Smooth muscle cell (in vitro differentiated cells): Measurements from ENCODE around the gene EHBP1. TPM values are rescaled to one million over a fixed set of nuclear protein-coding genes. Genes with fewer than 3 reads are reported as not detected.

Source experiments
- DNase-seq: peaks from one replicate; lab custom pipeline; 2025; ENCODE audit not compliant: unreplicated experiment; lab: John Stamatoyannopoulos, UW
- H2AFZ ChIP-seq: fragments of 200-600 bp; sonication (generic); 2 replicates; pipeline ENCODE4 v1.6.0; 2016; ENCODE audit warnings: antibody characterized with exemption, low read depth, mild to moderate bottlenecking
- H3F3A ChIP-seq: fragments of 200-600 bp; sonication (generic); 2 replicates; pipeline ENCODE4 v1.6.0; 2017; ENCODE audit warnings: antibody characterized with exemption, low read depth
- H3K27ac ChIP-seq: fragments of 200-600 bp; sonication (generic); 2 replicates; pipeline ENCODE4 v1.5.1; 2016; ENCODE audit warnings: low read depth, mild to moderate bottlenecking
- H3K27me3 ChIP-seq: fragments of 200-600 bp; sonication (generic); 2 replicates; pipeline ENCODE4 v1.6.1; 2016; ENCODE audit warnings: low read depth, mild to moderate bottlenecking
- H3K36me3 ChIP-seq: fragments of 200-600 bp; sonication (generic); 2 replicates; pipeline ENCODE4 v1.5.1; 2016; ENCODE audit warnings: low read depth
- H3K4me1 ChIP-seq: fragments of 200-600 bp; sonication (generic); 2 replicates; pipeline ENCODE4 v1.5.1; 2016; ENCODE audit warnings: low read depth
- H3K4me2 ChIP-seq: fragments of 200-600 bp; sonication (generic); 2 replicates; pipeline ENCODE4 v1.6.0; 2016; ENCODE audit warnings: mild to moderate bottlenecking
- H3K4me3 ChIP-seq: fragments of 200-600 bp; sonication (generic); 2 replicates; pipeline ENCODE4 v1.5.1; 2016; ENCODE audit warnings: mild to moderate bottlenecking
- H3K79me2 ChIP-seq: fragments of 200-600 bp; sonication (generic); 2 replicates; pipeline ENCODE4 v1.6.0; 2016; ENCODE audit warnings: low read depth, mild to moderate bottlenecking
- H3K9ac ChIP-seq: fragments of 200-600 bp; sonication (generic); 2 replicates; pipeline ENCODE4 v1.6.0; 2016; ENCODE audit warnings: low read depth
- H3K9me3 ChIP-seq: fragments of 200-600 bp; sonication (generic); replicated peaks from 2 replicates; pipeline ENCODE4 v1.5.1; 2016; ENCODE audit warnings: low read depth
- H4K20me1 ChIP-seq: fragments of 200-600 bp; sonication (generic); 2 replicates; pipeline ENCODE4 v1.6.0; 2016; ENCODE audit warnings: low read depth
- CTCF ChIP-seq: fragments of 200-600 bp; sonication (generic); IDR thresholded peaks from 2 replicates; pipeline ENCODE4 v1.5.1; 2017; ENCODE audit warnings: borderline replicate concordance, mild to moderate bottlenecking, antibody characterized with exemption; ENCODE audit not compliant: insufficient read depth, poor library complexity, severe bottlenecking
- WGBS: methylation state at CpG from one replicate; pipeline ENCODE4 v1.1.7; 2016; ENCODE audit warnings: low lambda C conversion rate; 5-methylcytosine and 5-hydroxymethylcytosine counted together
- polyA plus RNA-seq: library from polyadenylated mRNA; unstranded; fragments of >200 nt; fragmentation: Nextera tagmentation; extraction: Ambion mirVana; gene quantifications from 2 replicates; pipeline ENCODE4 v1.2.1, GENCODE V29; 2016
- total RNA-seq: library from RNA; depleted of rRNA; stranded (reverse); fragments of >200 nt; gene quantifications from 2 replicates; pipeline ENCODE4 v1.2.3, GENCODE V29; 2014

Gene EHBP1
- total and polyA plus RNA-seq, 2 experiments from 2014 or later, result 9.3 to 45.9 TPM

GRCh38 chr2:62939735-62940491 is 234.4 kb downstream of the EHBP1 start:
- H4K20me1 ChIP-seq, result no peaks in the 10 kb centered on the region
- no peak overlapping the region for H3K9ac ChIP-seq
- no peak overlapping the region for H3K4me2 ChIP-seq
- no peaks in the 10 kb centered on the region for H3K9me3 ChIP-seq
- H3K36me3 ChIP-seq, result no peaks in the 10 kb centered on the region
- H3K27me3 ChIP-seq, result no peaks in the 10 kb centered on the region
- TF ChIP-seq CTCF, result no peak
- H2AFZ ChIP-seq, result no peak overlapping the region
- 95% methylated on average over 5 of the region's 5 CpGs for WGBS
- H3F3A ChIP-seq, result no peaks in the 10 kb centered on the region
- no peak overlapping the region for H3K27ac ChIP-seq
- no peaks in the 10 kb centered on the region for H3K79me2 ChIP-seq
- DNase-seq, result no peak
- no peaks in the 10 kb centered on the region for H3K4me1 ChIP-seq
- no peak overlapping the region for H3K4me3 ChIP-seq

GRCh38 chr2:62940697-62941096 is 235.2 kb downstream of the EHBP1 start:
- H3K27me3 ChIP-seq, result no peaks in the 10 kb centered on the region
- 98% methylated on average over 2 of the region's 2 CpGs for WGBS
- TF ChIP-seq CTCF, result no peak

GRCh38 chr2:62941413-62941812 is 235.9 kb downstream of the EHBP1 start:
- no peaks in the 10 kb centered on the region for H3K9me3 ChIP-seq
- no peak for DNase-seq
- H4K20me1 ChIP-seq, result no peaks in the 10 kb centered on the region
- no peak overlapping the region for H3K4me2 ChIP-seq
- no peaks in the 10 kb centered on the region for H3K4me1 ChIP-seq
- H3K27ac ChIP-seq, result no peak overlapping the region
- H3K4me3 ChIP-seq, result no peak overlapping the region
- H3K79me2 ChIP-seq, result no peaks in the 10 kb centered on the region
- H3K9ac ChIP-seq, result no peak overlapping the region
- no peaks in the 10 kb centered on the region for H3K36me3 ChIP-seq
- TF ChIP-seq CTCF, result no peak
- H3K27me3 ChIP-seq, result no peaks in the 10 kb centered on the region
- 89% methylated on average over 2 of the region's 2 CpGs for WGBS
- no peak overlapping the region for H2AFZ ChIP-seq
- no peaks in the 10 kb centered on the region for H3F3A ChIP-seq

More at GRCh38 chr2:62940697-62941096, 235.2 kb downstream of the EHBP1 start:
- Histone ChIP-seq H3K36me3 (no peaks in the 10 kb centered on the region), H3K79me2 (no peaks in the 10 kb centered on the region), H3K27ac (no peak overlapping the region), H3K9ac (no peak overlapping the region), H3K9me3 (no peaks in the 10 kb centered on the region), H3F3A (no peaks in the 10 kb centered on the region), H3K4me2 (no peak overlapping the region), H3K4me3 (no peak overlapping the region), H3K4me1 (no peaks in the 10 kb centered on the region), H4K20me1 (no peaks in the 10 kb centered on the region), H2AFZ (no peak overlapping the region)
- no peak for DNase-seq

- H3K4me1 ChIP-seq, result no peaks in the 10 kb centered on the region
- no peak overlapping the region for H3K9ac ChIP-seq
- DNase-seq, result no peak
- H3K27ac ChIP-seq, result no peak overlapping the region
- H3K4me3 ChIP-seq, result no peak overlapping the region
- H2AFZ ChIP-seq, result no peak overlapping the region
- H3K79me2 ChIP-seq, result no peaks in the 10 kb centered on the region
- H3K9me3 ChIP-seq, result no peaks in the 10 kb centered on the region
- no peaks in the 10 kb centered on the region for H3K36me3 ChIP-seq
- H3F3A ChIP-seq, result no peaks in the 10 kb centered on the region
- 100% methylated on average over 2 of the region's 2 CpGs for WGBS
- H3K27me3 ChIP-seq, result no peaks in the 10 kb centered on the region
- TF ChIP-seq CTCF, result no peak
- no peaks in the 10 kb centered on the region for H4K20me1 ChIP-seq
- no peak overlapping the region for H3K4me2 ChIP-seq
These were observed 238.8 kb downstream of the EHBP1 start for GRCh38 chr2:62944362-62944761.
